K562 (cell line): ENCODE results near the gene RYR3.

ENCODE experiments used
- CBX8 ChIP-seq: fragments of 200-600 bp; sonication (generic); IDR thresholded peaks from 2 replicates; pipeline ENCODE4 v1.6.1; 2012; ENCODE audit warnings: borderline replicate concordance, mixed run types, low read depth, mild to moderate bottlenecking, moderate library complexity, mixed read lengths, low read length, control low read depth, inconsistent platforms; ENCODE audit not compliant: poor library complexity, severe bottlenecking; ENCODE audit errors: extremely low read depth
- EP300 ChIP-seq: IDR thresholded peaks from 2 replicates; pipeline ENCODE4 v1.6.1; 2012; ENCODE audit warnings: low read length, improper control_type of control experiment
- EZH2 ChIP-seq: IDR thresholded peaks from 2 replicates; pipeline ENCODE4 v1.6.1; 2012; ENCODE audit warnings: low read depth, mild to moderate bottlenecking, inconsistent platforms, low read length, borderline replicate concordance
- FOXA3 ChIP-seq, 2 experiments: fragments of 450-650 bp in 1 of 2; sonication (generic) in 1 of 2; formaldehyde crosslinking; IDR thresholded peaks in 1 of 2; conservative IDR thresholded peaks in 1 of 2; 2 replicates each; pipeline versions ENCODE4 v1.4.0 to v1.8.0; 2020 to 2022; ENCODE audit warnings: mild to moderate bottlenecking in 2 of 2, missing genetic modification reagents in 1 of 2
- RFX5 ChIP-seq: IDR thresholded peaks from 2 replicates; pipeline ENCODE4 v1.6.1; 2011; ENCODE audit warnings: low read depth, mild to moderate bottlenecking, improper control_type of control experiment, low read length
- ZNF12 ChIP-seq: sonication (generic); formaldehyde crosslinking; IDR thresholded peaks from 2 replicates; pipeline ENCODE4 v1.4.0; 2020; ENCODE audit warnings: mild to moderate bottlenecking, missing genetic modification reagents
- TF ChIP-seq, protein P1 (sequence below), 3 experiments: IDR thresholded peaks in 2 of 3; conservative IDR thresholded peaks in 1 of 3; 2 replicates each; pipeline ENCODE4 v1.5.1; 2011 to 2012; ENCODE audit warnings: low read length in 3 of 3, mild to moderate bottlenecking in 3 of 3, control low read depth in 2 of 3, improper control_type of control experiment in 1 of 3, inconsistent platforms in 1 of 3, low read depth in 1 of 3, mixed read lengths in 1 of 3, moderate library complexity in 1 of 3; ENCODE audit not compliant: insufficient read depth in 2 of 3
- TF ChIP-seq, protein P2 (sequence below): IDR thresholded peaks from 3 replicates; pipeline ENCODE4 v1.6.1; 2011; ENCODE audit warnings: borderline replicate concordance, mild to moderate bottlenecking; ENCODE audit not compliant: insufficient read length, insufficient read depth

DNA sequence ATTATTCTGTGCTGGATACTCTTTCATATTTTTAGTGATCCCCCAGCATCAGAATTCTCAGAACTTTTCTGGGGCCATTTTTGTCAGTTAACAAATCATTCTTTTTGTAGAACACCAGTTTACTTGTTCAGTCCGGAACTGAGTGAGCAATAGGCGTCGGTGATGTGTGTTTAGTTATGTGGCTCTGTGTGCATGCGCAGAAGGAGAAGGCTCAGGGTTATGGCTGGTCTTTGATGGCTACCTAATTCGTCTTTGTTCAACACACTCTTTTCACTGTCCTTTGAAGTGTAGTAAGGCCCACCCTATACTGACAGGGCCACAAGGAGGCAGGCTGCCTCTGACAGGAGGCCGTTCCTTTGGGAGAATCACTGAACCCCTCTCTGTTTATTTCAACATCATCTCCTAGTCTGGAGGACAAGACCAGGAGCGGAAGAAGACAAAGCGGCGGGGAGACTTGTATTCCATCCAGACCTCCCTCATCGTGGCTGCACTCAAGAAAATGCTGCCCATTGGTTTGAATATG lies 499.4 kb downstream of the RYR3 start:
- TF ChIP-seq EP300 (no peak), ZNF12 (CRISPR knock-in tag) (no peak), RFX5 (no peak), EZH2 (no peak), CBX8 (no peak), FOXA3 (CRISPR knock-in tag; conservative IDR thresholded peaks at IDR 0.05 in 1 of 2, IDR thresholded peaks at IDR 0.05 in 1 of 2) (no peak)
- TF ChIP-seq, protein P1, sequence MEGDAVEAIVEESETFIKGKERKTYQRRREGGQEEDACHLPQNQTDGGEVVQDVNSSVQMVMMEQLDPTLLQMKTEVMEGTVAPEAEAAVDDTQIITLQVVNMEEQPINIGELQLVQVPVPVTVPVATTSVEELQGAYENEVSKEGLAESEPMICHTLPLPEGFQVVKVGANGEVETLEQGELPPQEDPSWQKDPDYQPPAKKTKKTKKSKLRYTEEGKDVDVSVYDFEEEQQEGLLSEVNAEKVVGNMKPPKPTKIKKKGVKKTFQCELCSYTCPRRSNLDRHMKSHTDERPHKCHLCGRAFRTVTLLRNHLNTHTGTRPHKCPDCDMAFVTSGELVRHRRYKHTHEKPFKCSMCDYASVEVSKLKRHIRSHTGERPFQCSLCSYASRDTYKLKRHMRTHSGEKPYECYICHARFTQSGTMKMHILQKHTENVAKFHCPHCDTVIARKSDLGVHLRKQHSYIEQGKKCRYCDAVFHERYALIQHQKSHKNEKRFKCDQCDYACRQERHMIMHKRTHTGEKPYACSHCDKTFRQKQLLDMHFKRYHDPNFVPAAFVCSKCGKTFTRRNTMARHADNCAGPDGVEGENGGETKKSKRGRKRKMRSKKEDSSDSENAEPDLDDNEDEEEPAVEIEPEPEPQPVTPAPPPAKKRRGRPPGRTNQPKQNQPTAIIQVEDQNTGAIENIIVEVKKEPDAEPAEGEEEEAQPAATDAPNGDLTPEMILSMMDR (IDR thresholded peaks at IDR 0.05 in 2 of 3, conservative IDR thresholded peaks at IDR 0.05 in 1 of 3; ENCODE audit: insufficient read depth in 2 of 3, low read depth in 1 of 3, low read length in 3 of 3) = no peak
- TF ChIP-seq, protein P2, sequence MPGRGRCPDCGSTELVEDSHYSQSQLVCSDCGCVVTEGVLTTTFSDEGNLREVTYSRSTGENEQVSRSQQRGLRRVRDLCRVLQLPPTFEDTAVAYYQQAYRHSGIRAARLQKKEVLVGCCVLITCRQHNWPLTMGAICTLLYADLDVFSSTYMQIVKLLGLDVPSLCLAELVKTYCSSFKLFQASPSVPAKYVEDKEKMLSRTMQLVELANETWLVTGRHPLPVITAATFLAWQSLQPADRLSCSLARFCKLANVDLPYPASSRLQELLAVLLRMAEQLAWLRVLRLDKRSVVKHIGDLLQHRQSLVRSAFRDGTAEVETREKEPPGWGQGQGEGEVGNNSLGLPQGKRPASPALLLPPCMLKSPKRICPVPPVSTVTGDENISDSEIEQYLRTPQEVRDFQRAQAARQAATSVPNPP = no peak
